ENCODE measurements around the gene STARD7. TPM values are rescaled to one million over a fixed set of nuclear protein-coding genes. Genes with fewer than 3 reads are reported as not detected.
"Not testable (repeated sequence)": the region's sequence is repeated elsewhere in the genome, so short reads cannot be mapped to it uniquely, and the experiment has no call there.

Gene STARD7
- total RNA-seq, 6 experiments from 2014 or later = 167 to 195 (median 180) TPM

GRCh38 chr2:96236882-96237281 lies 28.3 kb upstream of the STARD7 start:
- Mint-ChIP-seq H3K27ac (no peak overlapping the region), H3K36me3 (ENCODE audit: low read depth) (no peaks in the 10 kb centered on the region), H3K4me1 (ENCODE audit: low read depth) (peaks cover 15% of the 10 kb centered on the region), H3K9me3 (no peaks in the 10 kb centered on the region), H3K27me3 (ENCODE audit: insufficient read depth) (no peaks in the 10 kb centered on the region), H3K4me3 (no peak overlapping the region)
- no peak for DNase-seq
- TF ChIP-seq CTCF (IDR thresholded peaks at IDR 0.05) = no peak

- no peak overlapping the region for H3K27ac Mint-ChIP-seq
- no peak for TF ChIP-seq CTCF (IDR thresholded peaks at IDR 0.05)
- no peaks in the 10 kb centered on the region for H3K36me3 Mint-ChIP-seq (ENCODE audit: low read depth)
- no peak for DNase-seq
- H3K4me3 Mint-ChIP-seq = no peak overlapping the region
- H3K27me3 Mint-ChIP-seq (ENCODE audit: insufficient read depth) = no peaks in the 10 kb centered on the region
- no peaks in the 10 kb centered on the region for H3K9me3 Mint-ChIP-seq
- no peaks in the 10 kb centered on the region for H3K4me1 Mint-ChIP-seq (ENCODE audit: low read depth)
These were observed 25.3 kb upstream of the STARD7 start for GRCh38 chr2:96233880-96234316.

GRCh38 chr2:96233436-96233835 lies 24.8 kb upstream of the STARD7 start:
- no peak overlapping the region for H3K4me3 Mint-ChIP-seq
- no peak for TF ChIP-seq CTCF (IDR thresholded peaks at IDR 0.05)
- no peaks in the 10 kb centered on the region for H3K9me3 Mint-ChIP-seq
- DNase-seq = no peak
- peaks cover 1% of the 10 kb centered on the region; the same call in 1 of the 2 replicates for H3K27me3 Mint-ChIP-seq (ENCODE audit: insufficient read depth)
- no peaks in the 10 kb centered on the region for H3K4me1 Mint-ChIP-seq (ENCODE audit: low read depth)
- no peaks in the 10 kb centered on the region for H3K36me3 Mint-ChIP-seq (ENCODE audit: low read depth)
- H3K27ac Mint-ChIP-seq = no peak overlapping the region

- no peak for TF ChIP-seq CTCF (IDR thresholded peaks at IDR 0.05)
- Mint-ChIP-seq H3K4me1 (ENCODE audit: low read depth) (no peaks in the 10 kb centered on the region), H3K36me3 (ENCODE audit: low read depth) (no peaks in the 10 kb centered on the region), H3K4me3 (no peak overlapping the region), H3K27me3 (ENCODE audit: insufficient read depth) (peaks cover 1% of the 10 kb centered on the region; the same call in 1 of the 2 replicates), H3K27ac (no peak overlapping the region), H3K9me3 (no peaks in the 10 kb centered on the region)
- no peak for DNase-seq
These were observed 22.7 kb upstream of the STARD7 start for GRCh38 chr2:96231316-96231715.

GRCh38 chr2:96225016-96225533 lies 16.4 kb upstream of the STARD7 start:
- H3K27me3 Mint-ChIP-seq (ENCODE audit: insufficient read depth) = peaks cover 1% of the 10 kb centered on the region; the same call in 1 of the 2 replicates
- H3K4me3 Mint-ChIP-seq = no peak overlapping the region
- DNase-seq = no peak
- no peak for TF ChIP-seq CTCF (IDR thresholded peaks at IDR 0.05)
- H3K9me3 Mint-ChIP-seq = no peaks in the 10 kb centered on the region
- H3K36me3 Mint-ChIP-seq (ENCODE audit: low read depth) = no peaks in the 10 kb centered on the region
- H3K27ac Mint-ChIP-seq = no peak overlapping the region; the same call in 1 of the 2 replicates
- H3K4me1 Mint-ChIP-seq (ENCODE audit: low read depth) = no peaks in the 10 kb centered on the region

GRCh38 chr2:96221106-96221505 lies 12.5 kb upstream of the STARD7 start:
- H3K4me3 Mint-ChIP-seq; H3K9me3 Mint-ChIP-seq; H3K27me3 Mint-ChIP-seq (ENCODE audit: insufficient read depth); H3K36me3 Mint-ChIP-seq (ENCODE audit: low read depth); H3K4me1 Mint-ChIP-seq (ENCODE audit: low read depth); H3K27ac Mint-ChIP-seq; DNase-seq: not testable (repeated sequence)

GRCh38 chr2:96219959-96220358 lies 11.3 kb upstream of the STARD7 start:
- not testable (repeated sequence) for DNase-seq; H3K36me3 Mint-ChIP-seq (ENCODE audit: low read depth); H3K27ac Mint-ChIP-seq; H3K9me3 Mint-ChIP-seq; H3K4me3 Mint-ChIP-seq; H3K27me3 Mint-ChIP-seq (ENCODE audit: insufficient read depth); H3K4me1 Mint-ChIP-seq (ENCODE audit: low read depth)
